Kidney epithelial cell (primary cell): ENCODE measurements around the gene MYO5C. TPM values are rescaled to one million over a fixed set of nuclear protein-coding genes. Genes with fewer than 3 reads are reported as not detected.
A peak's percentile ranks its signal among the peaks of the same experiment; 100 is the strongest.

Source experiments
- DNase-seq: peaks from one replicate; pipeline ENCODE4 v3.0.0-alpha.2; 2010; ENCODE audit warnings: low read depth
- H3K27me3 ChIP-seq: 2 replicates; pipeline ENCODE4 v1.6.0; 2011; ENCODE audit warnings: low read length; ENCODE audit not compliant: control insufficient read depth, insufficient read depth
- H3K36me3 ChIP-seq: 2 replicates; pipeline ENCODE4 v1.5.1; 2011; ENCODE audit warnings: low read length; ENCODE audit not compliant: control insufficient read depth, insufficient read depth
- H3K4me3 ChIP-seq: 2 replicates; pipeline ENCODE4 v1.5.1; 2011; ENCODE audit warnings: low read depth, mild to moderate bottlenecking, control low read depth, low read length
- CTCF ChIP-seq: IDR thresholded peaks from 2 replicates; pipeline ENCODE4 v1.5.1; 2011; ENCODE audit warnings: mild to moderate bottlenecking, moderate library complexity, low read length, control low read depth, inconsistent platforms; ENCODE audit not compliant: insufficient read depth, poor library complexity, severe bottlenecking
- total RNA-seq: library from RNA; depleted of rRNA; stranded (reverse); fragments of >200 nt; gene quantifications from 2 replicates; pipeline ENCODE4 v1.2.3, GENCODE V29; 2015

Gene MYO5C
- total RNA-seq, 1 donor from 2014 or later, result 26.4 TPM

GRCh38 chr15:52233405-52233804, 62.2 kb downstream of the MYO5C start:
- no peaks in the 10 kb centered on the region for H3K27me3 ChIP-seq
- H3K36me3 ChIP-seq, result no peaks in the 10 kb centered on the region
- TF ChIP-seq CTCF, result no peak
- no peak for DNase-seq
- no peak overlapping the region for H3K4me3 ChIP-seq

GRCh38 chr15:52232327-52232726, 63.3 kb downstream of the MYO5C start:
- Histone ChIP-seq H3K4me3 (no peak overlapping the region), H3K27me3 (no peaks in the 10 kb centered on the region), H3K36me3 (no peaks in the 10 kb centered on the region)
- no peak for TF ChIP-seq CTCF
- DNase-seq, result no peak

GRCh38 chr15:52230073-52230472, 65.5 kb downstream of the MYO5C start:
- no peaks in the 10 kb centered on the region for H3K36me3 ChIP-seq
- H3K27me3 ChIP-seq, result no peaks in the 10 kb centered on the region
- DNase-seq, result no peak
- no peak overlapping the region for H3K4me3 ChIP-seq
- TF ChIP-seq CTCF, result no peak

- no peak overlapping the region for H3K4me3 ChIP-seq
- DNase-seq, result peak; percentile 79
- no peaks in the 10 kb centered on the region for H3K27me3 ChIP-seq
- no peak for TF ChIP-seq CTCF
- no peaks in the 10 kb centered on the region for H3K36me3 ChIP-seq
These were observed 66.7 kb downstream of the MYO5C start for GRCh38 chr15:52228921-52229320.

GRCh38 chr15:52227456-52227855, 68.1 kb downstream of the MYO5C start:
- Histone ChIP-seq H3K36me3 (peaks cover under 1% of the 10 kb centered on the region), H3K27me3 (no peaks in the 10 kb centered on the region), H3K4me3 (no peak overlapping the region)
- TF ChIP-seq CTCF, result peak; percentile 79
- peak; percentile 81 for DNase-seq

GRCh38 chr15:52225230-52225629, 70.4 kb downstream of the MYO5C start:
- DNase-seq, result no peak
- no peak for TF ChIP-seq CTCF
- no peaks in the 10 kb centered on the region for H3K27me3 ChIP-seq
- peaks cover 1% of the 10 kb centered on the region for H3K36me3 ChIP-seq
- H3K4me3 ChIP-seq, result no peak overlapping the region
